ENCODE results near the gene CXXC5. TPM values are rescaled to one million over a fixed set of nuclear protein-coding genes. Genes with fewer than 3 reads are reported as not detected.
"Not testable (repeated sequence)": the region's sequence is repeated elsewhere in the genome, so short reads cannot be mapped to it uniquely, and the experiment has no call there.

CXXC5 gene
- total RNA-seq, 8 experiments from 2014 or later: 14.2 to 140 (median 95.8) TPM

GRCh38 chr5:139709582-139710318 lies 61.6 kb downstream of the CXXC5 start:
- Histone ChIP-seq H3K4me3 (peak overlapping the region in 2 of 5 donors; percentile 9 to 16), H3K27ac (peak overlapping the region; percentile 87 to 94), H3K4me1 (replicated peaks in 1 of 2) (peaks cover 59 to 66% of the 10 kb centered on the region in 2 donors)
- WGBS, 10 experiments: no CpG with 5 or more reads among the region's 56 CpGs
- peak in 6 of 8 experiments; percentile 1 to 50 (median 35) for ATAC-seq (replicated peaks in 6 of 8)
- in situ Hi-C loops (cut with MboI; ENCODE audit: low pct_unique_long_range_greater_than_20kb in 2 of 9, low sequenced_read_pairs in 9 of 9, unreplicated experiment in 9 of 9): no loop called here

DNA sequence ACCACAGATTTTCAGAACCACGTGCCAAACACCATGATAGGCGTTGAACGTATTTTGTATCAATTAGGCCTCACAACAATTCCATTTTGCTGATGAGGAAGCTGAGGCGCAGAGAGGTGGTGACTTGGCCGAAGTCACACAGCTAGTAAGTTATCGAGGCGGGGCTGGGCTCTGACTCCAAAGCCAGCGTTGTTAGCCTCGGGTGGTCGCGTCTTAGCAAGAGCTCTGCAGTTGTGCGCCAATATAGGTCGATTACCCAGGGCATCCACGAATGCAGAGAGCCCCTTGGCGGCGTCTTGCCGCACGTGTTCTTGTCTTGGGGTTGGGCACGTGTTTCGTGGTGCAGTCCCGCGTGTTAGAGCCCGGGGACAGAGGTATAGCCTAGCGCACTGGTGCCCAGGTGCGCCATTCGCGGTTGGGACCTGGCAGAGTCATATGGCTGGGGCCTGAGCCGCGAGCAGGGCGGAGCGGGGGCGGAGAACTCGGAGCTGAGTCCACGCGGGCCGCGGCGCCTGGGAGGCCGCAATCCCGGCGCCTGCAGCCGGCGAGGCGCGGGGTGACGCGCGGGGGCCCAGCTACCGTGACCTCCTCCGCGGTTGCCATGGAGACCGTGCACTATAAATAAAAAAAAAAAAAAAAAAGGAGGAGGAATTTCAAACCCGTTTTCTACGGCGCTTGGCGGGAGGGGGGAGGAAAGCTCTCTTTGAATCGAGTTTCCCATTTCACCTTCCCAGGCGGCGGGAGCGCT lies 62.3 kb downstream of the CXXC5 start:
- peak overlapping the region; percentile 27 to 45 (median 36) for H3K4me3 ChIP-seq
- in situ Hi-C loops (cut with MboI; ENCODE audit: low pct_unique_long_range_greater_than_20kb in 2 of 9, low sequenced_read_pairs in 9 of 9, unreplicated experiment in 9 of 9): no loop called here
- 7 to 39% (median 18%) methylated on average over 4 to 26 of the region's 60 CpGs; no CpG with 5 or more reads in 4 of the 10 experiments for WGBS, 10 experiments
- H3K4me1 ChIP-seq (replicated peaks in 1 of 2): peaks cover 56 to 65% of the 10 kb centered on the region in 2 donors
- peak; percentile 28 to 67 (median 54) for ATAC-seq (replicated peaks in 6 of 8)
- peak overlapping the region; percentile 87 to 94 for H3K27ac ChIP-seq

DNA sequence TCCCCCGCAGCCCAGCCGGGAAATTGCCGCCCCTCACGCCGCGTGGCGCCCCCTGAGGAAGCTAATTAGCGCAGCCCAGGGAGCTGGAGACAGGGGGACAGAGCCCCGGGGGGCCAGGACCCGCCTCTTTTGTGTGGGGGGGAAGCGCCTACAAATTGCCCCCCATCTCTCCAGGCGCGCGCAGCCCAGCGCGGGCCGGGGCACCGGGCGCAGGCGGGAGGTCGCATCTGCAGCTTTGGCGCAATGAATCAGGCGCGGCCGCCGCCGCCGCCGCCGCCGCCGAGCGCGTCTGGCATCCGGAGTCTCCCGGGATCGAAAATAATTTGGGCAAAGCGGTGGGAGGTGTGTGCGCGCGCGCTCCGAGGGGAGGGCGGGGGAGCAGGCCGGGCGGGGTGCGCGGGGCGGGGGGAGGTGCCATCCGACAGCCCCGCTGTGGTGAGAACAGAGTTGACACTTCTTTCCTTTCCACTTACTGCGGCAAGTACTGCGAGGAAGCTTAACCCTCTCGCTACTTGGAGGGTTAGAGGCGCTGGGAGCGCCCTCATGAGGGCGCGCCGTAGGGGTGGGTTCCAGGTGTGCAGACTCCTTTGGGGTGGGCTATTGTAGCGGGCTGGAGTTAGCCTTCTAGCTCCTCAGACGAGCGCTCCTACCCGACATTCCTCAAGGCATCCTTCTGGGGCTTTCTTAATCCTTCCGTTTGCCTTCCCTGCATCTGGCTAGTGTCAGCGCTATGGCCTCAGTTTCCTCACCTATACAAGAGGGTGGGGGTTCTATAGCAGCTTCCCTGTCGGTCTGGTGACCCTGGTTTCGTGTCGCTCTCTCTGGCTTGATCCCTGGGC lies 63.1 kb downstream of the CXXC5 start:
- Histone ChIP-seq H3K4me1 (replicated peaks in 1 of 2) (peaks cover 48 to 57% of the 10 kb centered on the region in 2 donors), H3K27ac (peak overlapping the region; percentile 87 to 94), H3K4me3 (peak overlapping the region; percentile 27 to 45 (median 36))
- peak; percentile 4 to 69 (median 42) for ATAC-seq (replicated peaks in 6 of 8)
- in situ Hi-C loops (cut with MboI; ENCODE audit: low pct_unique_long_range_greater_than_20kb in 2 of 9, low sequenced_read_pairs in 9 of 9, unreplicated experiment in 9 of 9): no loop called here
- 0 to 19% (median 0%) methylated on average over 3 to 6 of the region's 68 CpGs; no CpG with 5 or more reads in 7 of the 10 experiments for WGBS, 10 experiments

DNA sequence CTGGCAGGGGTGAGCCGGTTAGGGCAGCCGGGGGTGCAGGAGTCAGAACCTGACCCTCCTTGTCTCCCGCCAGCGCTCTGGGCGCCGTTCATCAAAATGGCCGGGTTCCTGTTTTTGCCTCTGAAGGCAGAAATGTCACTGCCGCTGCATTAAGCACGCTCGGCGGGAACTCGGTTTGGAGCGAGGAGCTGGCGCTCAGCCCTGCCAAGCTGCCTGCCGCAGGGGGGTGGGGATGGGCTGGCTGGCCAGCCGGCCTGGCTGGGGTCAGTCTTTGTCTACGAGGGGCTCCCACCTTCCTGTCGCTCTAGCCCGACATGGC lies 63.7 kb downstream of the CXXC5 start:
- 0 to 39% methylated on average over 2 to 16 of the region's 19 CpGs; no CpG with 5 or more reads in 8 of the 10 experiments for WGBS, 10 experiments
- Histone ChIP-seq H3K4me1 (replicated peaks in 1 of 2) (peaks cover 43 to 51% of the 10 kb centered on the region in 2 donors), H3K4me3 (peak overlapping the region; percentile 27 to 45 (median 36)), H3K27ac (peak overlapping the region; percentile 87 to 94)
- in situ Hi-C loops (cut with MboI; ENCODE audit: low pct_unique_long_range_greater_than_20kb in 2 of 9, low sequenced_read_pairs in 9 of 9, unreplicated experiment in 9 of 9): no loop called here
- no peak for ATAC-seq (replicated peaks in 6 of 8)

DNA sequence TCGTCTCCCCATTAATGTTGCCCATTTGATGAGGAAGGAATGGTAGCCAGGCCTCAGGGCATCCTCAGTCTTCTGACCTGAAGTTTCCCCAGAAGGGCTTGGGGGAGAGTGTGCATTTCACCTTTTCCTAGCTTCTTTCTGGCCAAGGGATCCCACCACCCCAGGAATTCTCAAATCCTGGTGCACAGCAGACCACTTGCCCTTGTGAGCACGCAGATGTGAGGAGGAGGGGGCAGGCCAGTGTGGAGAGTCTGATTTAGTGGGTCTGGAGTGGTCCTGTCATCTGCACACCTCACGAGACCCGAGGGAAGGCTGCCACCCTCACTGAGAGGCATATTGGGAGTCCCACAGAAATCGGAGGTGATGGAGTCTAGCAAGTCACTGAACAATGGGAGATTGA lies 64.3 kb downstream of the CXXC5 start:
- H3K4me1 ChIP-seq (replicated peaks in 1 of 2): peaks cover 41 to 50% of the 10 kb centered on the region in 2 donors
- H3K4me3 ChIP-seq: peak overlapping the region in 2 of 5 donors; percentile 29 to 45
- H3K27ac ChIP-seq: peak overlapping the region; percentile 87 to 94
- no peak for ATAC-seq (replicated peaks in 6 of 8)
- in situ Hi-C loops (cut with MboI; ENCODE audit: low pct_unique_long_range_greater_than_20kb in 2 of 9, low sequenced_read_pairs in 9 of 9, unreplicated experiment in 9 of 9): no loop called here
- 86 to 91% (median 90%) methylated on average over 2 to 4 of the region's 5 CpGs; no CpG with 5 or more reads in 5 of the 10 experiments for WGBS, 10 experiments

GRCh38 chr5:139713898-139714297 lies 65.7 kb downstream of the CXXC5 start:
- in situ Hi-C loops (cut with MboI; ENCODE audit: low pct_unique_long_range_greater_than_20kb in 2 of 9, low sequenced_read_pairs in 9 of 9, unreplicated experiment in 9 of 9); ATAC-seq (replicated peaks in 6 of 8); H3K27ac ChIP-seq; H3K4me3 ChIP-seq: not testable (repeated sequence)
- H3K4me1 ChIP-seq (replicated peaks in 1 of 2): peaks cover 26 to 35% of the 10 kb centered on the region in 2 donors
- WGBS, 10 experiments: 90 to 100% (median 96%) methylated on average over 2 to 7 of the region's 12 CpGs; no CpG with 5 or more reads in 4 of the 10 experiments

GRCh38 chr5:139717221-139717620 lies 69.1 kb downstream of the CXXC5 start:
- no peak for ATAC-seq (replicated peaks in 6 of 8)
- peaks cover 3 to 7% of the 10 kb centered on the region in 2 donors for H3K4me1 ChIP-seq (replicated peaks in 1 of 2)
- no peak overlapping the region for H3K27ac ChIP-seq
- WGBS, 10 experiments: 95 to 100% (median 97%) methylated on average over 1 to 6 of the region's 8 CpGs; no CpG with 5 or more reads in 5 of the 10 experiments
- in situ Hi-C loops (cut with MboI; ENCODE audit: low pct_unique_long_range_greater_than_20kb in 2 of 9, low sequenced_read_pairs in 9 of 9, unreplicated experiment in 9 of 9): no loop called here
- H3K4me3 ChIP-seq: no peak overlapping the region

GRCh38 chr5:139718403-139718802 lies 70.3 kb downstream of the CXXC5 start:
- H3K27ac ChIP-seq; H3K4me1 ChIP-seq (replicated peaks in 1 of 2); in situ Hi-C loops (cut with MboI; ENCODE audit: low pct_unique_long_range_greater_than_20kb in 2 of 9, low sequenced_read_pairs in 9 of 9, unreplicated experiment in 9 of 9); H3K4me3 ChIP-seq; ATAC-seq (replicated peaks in 6 of 8): not testable (repeated sequence)
- 53 to 84% (median 80%) methylated on average over 1 to 2 of the region's 2 CpGs; no CpG with 5 or more reads in 2 of the 10 experiments for WGBS, 10 experiments

- H3K27ac ChIP-seq; H3K4me3 ChIP-seq; ATAC-seq (replicated peaks in 6 of 8); in situ Hi-C loops (cut with MboI; ENCODE audit: low pct_unique_long_range_greater_than_20kb in 2 of 9, low sequenced_read_pairs in 9 of 9, unreplicated experiment in 9 of 9); H3K4me1 ChIP-seq (replicated peaks in 1 of 2): not testable (repeated sequence)
- WGBS, 10 experiments: 63 to 100% (median 79%) methylated on average over 1 to 2 of the region's 3 CpGs; no CpG with 5 or more reads in 6 of the 10 experiments
These were observed 71.8 kb downstream of the CXXC5 start for GRCh38 chr5:139719970-139720369.

GRCh38 chr5:139723986-139724587 lies 75.9 kb downstream of the CXXC5 start:
- in situ Hi-C loops (cut with MboI; ENCODE audit: low pct_unique_long_range_greater_than_20kb in 2 of 9, low sequenced_read_pairs in 9 of 9, unreplicated experiment in 9 of 9): no loop called here
- H3K27ac ChIP-seq: no peak overlapping the region
- no peak overlapping the region for H3K4me3 ChIP-seq
- WGBS, 10 experiments: 80 to 100% (median 83%) methylated on average over 1 of the region's 4 CpGs; no CpG with 5 or more reads in 7 of the 10 experiments
- H3K4me1 ChIP-seq (replicated peaks in 1 of 2): peaks cover 10 to 15% of the 10 kb centered on the region in 2 donors
- no peak for ATAC-seq (replicated peaks in 6 of 8)

GRCh38 chr5:139725073-139725830 lies 77.1 kb downstream of the CXXC5 start:
- Histone ChIP-seq H3K4me3 (no peak overlapping the region), H3K27ac (peak overlapping the region; percentile 59 to 76), H3K4me1 (replicated peaks in 1 of 2) (peaks cover 10 to 15% of the 10 kb centered on the region in 2 donors)
- peak; percentile 40 to 100 (median 99) for ATAC-seq (replicated peaks in 6 of 8)
- in situ Hi-C loops (cut with MboI; ENCODE audit: low pct_unique_long_range_greater_than_20kb in 2 of 9, low sequenced_read_pairs in 9 of 9, unreplicated experiment in 9 of 9): no loop called here
- 40 to 100% (median 45%) methylated on average over 2 to 11 of the region's 13 CpGs; no CpG with 5 or more reads in 5 of the 10 experiments for WGBS, 10 experiments

All from motor neuron (in vitro differentiated cells).